Colonic mucosa (tissue), 4 donors: ENCODE measurements around the gene NR1D1. TPM values are rescaled to one million over a fixed set of nuclear protein-coding genes. Genes with fewer than 3 reads are reported as not detected.
A peak's percentile ranks its signal among the peaks of the same experiment; 100 is the strongest.

Source experiments
- DNase-seq: peaks from one replicate; pipeline ENCODE4 v3.0.0-alpha.2; 2020
- H3K27ac ChIP-seq: fragments of 200-600 bp; one replicate; pipeline ENCODE4 v1.8.0; 2021
- H3K27me3 ChIP-seq: fragments of 200-600 bp; one replicate; pipeline ENCODE4 v1.8.0; 2021
- H3K36me3 ChIP-seq: fragments of 200-600 bp; one replicate; pipeline ENCODE4 v1.8.0; 2021
- H3K4me1 ChIP-seq: fragments of 200-600 bp; one replicate; pipeline ENCODE4 v1.8.0; 2021; ENCODE audit warnings: mild to moderate bottlenecking
- H3K4me3 ChIP-seq: fragments of 200-600 bp; one replicate; pipeline ENCODE4 v1.8.0; 2021
- H3K9ac ChIP-seq, 2 donors: one replicate each; pipeline ENCODE4 v1.7.0; 2013; ENCODE audit warnings: control low read depth in 2 of 2, low read depth in 2 of 2, low read length in 2 of 2
- H3K9me3 ChIP-seq: fragments of 200-600 bp; one replicate; pipeline ENCODE4 v1.8.0; 2021
- CTCF ChIP-seq: fragments of 200-600 bp; IDR thresholded peaks from one replicate; pipeline ENCODE4 v1.8.0; 2022; ENCODE audit warnings: antibody characterized with exemption, mild to moderate bottlenecking
- intact Hi-C: fragments of 100-400 bp; cut with DNase I; formaldehyde crosslinking; loops from one replicate; pipeline ENCODE4 v1.14.1; 2022
- total RNA-seq, 2 donors: library from RNA; stranded (reverse); fragmentation: NEBNext Ultra II Directional in 1 of 2; extraction: Animal tissue kit (Norgen Biotek cat#: 25700) in 1 of 2; gene quantifications; one replicate each; pipeline ENCODE4 v1.2.1, GENCODE V29; 2021
- donor health status: healthy.
- donor health status: DM: no; HTN: no; CAD: no.
- donor health status: DM: no; HTN: no; CAD: no.

NR1D1 gene
- total RNA-seq, 2 donors from 2014 or later = 4.8 to 18.8 TPM

- Histone ChIP-seq H3K27ac (peak overlapping the region; percentile 93), H3K36me3 (peaks cover 20% of the 10 kb centered on the region), H3K4me1 (peaks cover 40% of the 10 kb centered on the region), H3K9ac (peak overlapping the region; percentile 60 to 70), H3K27me3 (no peaks in the 10 kb centered on the region), H3K4me3 (peak overlapping the region; percentile 14), H3K9me3 (no peaks in the 10 kb centered on the region)
- no peak for TF ChIP-seq CTCF
- peak; percentile 89 for DNase-seq
- intact Hi-C loops = loop anchor here (5.0 kb wide), 1 partner anchor 36 kb away; the partner anchor contains the start of gene THRA
Measured at GRCh38 chr17:40097931-40098845, 2.2 kb downstream of the NR1D1 start.

- no peak overlapping the region for H3K4me3 ChIP-seq
- DNase-seq = no peak
- no peaks in the 10 kb centered on the region for H3K27me3 ChIP-seq
Measured at GRCh38 chr17:40097087-40097486, 3.3 kb downstream of the NR1D1 start.

GRCh38 chr17:40095944-40096791 lies 4.2 kb downstream of the NR1D1 start:
- peak; percentile 71 for DNase-seq
- Histone ChIP-seq H3K27me3 (no peaks in the 10 kb centered on the region), H3K36me3 (peaks cover 21% of the 10 kb centered on the region), H3K27ac (peak overlapping the region; percentile 93), H3K9me3 (no peaks in the 10 kb centered on the region), H3K4me3 (peak overlapping the region; percentile 5), H3K4me1 (peaks cover 28% of the 10 kb centered on the region), H3K9ac (peak overlapping the region; percentile 46 to 70)
- intact Hi-C loops = loop anchor here (5.0 kb wide), 1 partner anchor 34 kb away; the partner anchor contains the start of gene THRA
- TF ChIP-seq CTCF = no peak

More at GRCh38 chr17:40097087-40097486, 3.3 kb downstream of the NR1D1 start:
- H3K9ac ChIP-seq = peak overlapping the region; percentile 60 to 70
- H3K27ac ChIP-seq = peak overlapping the region; percentile 93
- peaks cover 21% of the 10 kb centered on the region for H3K36me3 ChIP-seq
- no peaks in the 10 kb centered on the region for H3K9me3 ChIP-seq
- TF ChIP-seq CTCF = no peak
- intact Hi-C loops = loop anchor here (5.0 kb wide), 1 partner anchor 35 kb away; the partner anchor contains the start of gene THRA
- H3K4me1 ChIP-seq = peaks cover 33% of the 10 kb centered on the region

GRCh38 chr17:40095351-40095943 lies 4.9 kb downstream of the NR1D1 start:
- intact Hi-C loops = loop anchor here (5.0 kb wide), 1 partner anchor 33 kb away; the partner anchor contains the start of gene THRA
- peaks cover 21% of the 10 kb centered on the region for H3K36me3 ChIP-seq
- peak overlapping the region; percentile 93 for H3K27ac ChIP-seq
- H3K9ac ChIP-seq = no peak overlapping the region
- no peak for DNase-seq
- H3K4me1 ChIP-seq = peaks cover 28% of the 10 kb centered on the region
- no peak overlapping the region for H3K4me3 ChIP-seq
- no peaks in the 10 kb centered on the region for H3K27me3 ChIP-seq
- H3K9me3 ChIP-seq = no peaks in the 10 kb centered on the region
- no peak for TF ChIP-seq CTCF

GRCh38 chr17:40094874-40095273 lies 5.5 kb downstream of the NR1D1 start:
- intact Hi-C loops = loop anchor here (5.0 kb wide), 1 partner anchor 33 kb away; the partner anchor contains the start of gene THRA
- DNase-seq = no peak

More at GRCh38 chr17:40094874-40095273, 5.5 kb downstream of the NR1D1 start:
- no peak overlapping the region for H3K4me3 ChIP-seq
- peaks cover 21% of the 10 kb centered on the region for H3K36me3 ChIP-seq
- H3K27me3 ChIP-seq = no peaks in the 10 kb centered on the region
- H3K9me3 ChIP-seq = no peaks in the 10 kb centered on the region
- no peak overlapping the region for H3K27ac ChIP-seq
- H3K4me1 ChIP-seq = peaks cover 28% of the 10 kb centered on the region
- TF ChIP-seq CTCF = no peak
- H3K9ac ChIP-seq = no peak overlapping the region
